H9 (cell line): ENCODE data around the gene ACSBG1. TPM values are rescaled to one million over a fixed set of nuclear protein-coding genes. Genes with fewer than 3 reads are reported as not detected.

Experiments used
- DNase-seq: peaks from one replicate; pipeline ENCODE4 v3.0.0-alpha.2; 2017
- H2AFZ ChIP-seq: one replicate; pipeline ENCODE4 v1.6.1; 2013; ENCODE audit warnings: mild to moderate bottlenecking, low read length, control low read depth, moderate library complexity
- H2AK5ac ChIP-seq: 2 replicates; pipeline ENCODE4 v1.6.1; 2013; ENCODE audit warnings: low read length, control low read depth, mixed read lengths; ENCODE audit not compliant: insufficient read length
- H2BK120ac ChIP-seq: one replicate; pipeline ENCODE4 v1.6.1; 2013; ENCODE audit warnings: low read depth, mild to moderate bottlenecking, low read length, control low read depth, inconsistent platforms; ENCODE audit not compliant: poor library complexity, severe bottlenecking
- H2BK12ac ChIP-seq: 2 replicates; pipeline ENCODE4 v1.6.1; 2013; ENCODE audit warnings: low read length, control low read depth, mixed read lengths, low read depth; ENCODE audit not compliant: insufficient read length
- H2BK15ac ChIP-seq: 2 replicates; pipeline ENCODE4 v1.6.1; 2013; ENCODE audit warnings: low read depth, low read length, control low read depth
- H2BK20ac ChIP-seq: one replicate; pipeline ENCODE4 v1.6.1; 2013; ENCODE audit warnings: low read depth, mild to moderate bottlenecking, low read length, control low read depth, inconsistent platforms; ENCODE audit not compliant: poor library complexity, severe bottlenecking
- H2BK5ac ChIP-seq: 2 replicates; pipeline ENCODE4 v1.6.1; 2013; ENCODE audit warnings: low read length, control low read depth, mixed read lengths; ENCODE audit not compliant: insufficient read length
- H3K14ac ChIP-seq: 2 replicates; pipeline ENCODE4 v1.6.1; 2013; ENCODE audit warnings: low read length, control low read depth; ENCODE audit not compliant: insufficient read depth
- H3K18ac ChIP-seq: 2 replicates; pipeline ENCODE4 v1.6.1; 2013; ENCODE audit warnings: low read depth, mild to moderate bottlenecking, mixed read lengths, low read length, control low read depth; ENCODE audit not compliant: insufficient read length
- H3K23ac ChIP-seq: 2 replicates; pipeline ENCODE4 v1.6.1; 2013; ENCODE audit warnings: low read length, control low read depth, mixed read lengths, low read depth; ENCODE audit not compliant: insufficient read length
- H3K23me2 ChIP-seq: 2 replicates; pipeline ENCODE4 v1.6.1; 2013; ENCODE audit warnings: low read depth, mild to moderate bottlenecking, mixed read lengths, low read length, control low read depth; ENCODE audit not compliant: insufficient read length, poor library complexity, severe bottlenecking
- H3K27ac ChIP-seq: 2 replicates; pipeline ENCODE4 v1.5.1; 2013; ENCODE audit warnings: low read length, control low read depth, mixed read lengths, low read depth; ENCODE audit not compliant: insufficient read length
- H3K27me3 ChIP-seq: 2 replicates; pipeline ENCODE4 v1.6.1; 2013; ENCODE audit warnings: low read length, control low read depth, inconsistent platforms; ENCODE audit not compliant: insufficient read depth
- H3K4ac ChIP-seq: 2 replicates; pipeline ENCODE4 v1.6.1; 2013; ENCODE audit warnings: low read depth, mild to moderate bottlenecking, control low read depth, inconsistent platforms, low read length, moderate library complexity
- H3K4me1 ChIP-seq: 2 replicates; pipeline ENCODE4 v1.6.1; 2013; ENCODE audit warnings: low read length, control low read depth, inconsistent platforms; ENCODE audit not compliant: insufficient read depth
- H3K4me2 ChIP-seq: 2 replicates; pipeline ENCODE4 v1.6.1; 2013; ENCODE audit warnings: low read length, control low read depth, mixed read lengths; ENCODE audit not compliant: insufficient read length, insufficient read depth
- H3K56ac ChIP-seq: 2 replicates; pipeline ENCODE4 v1.6.1; 2013; ENCODE audit warnings: low read depth, mild to moderate bottlenecking, mixed read lengths, low read length, control low read depth; ENCODE audit not compliant: insufficient read length
- H3K79me1 ChIP-seq: 2 replicates; pipeline ENCODE4 v1.6.1; 2013; ENCODE audit warnings: low read depth, mild to moderate bottlenecking, moderate library complexity, low read length, control low read depth, inconsistent platforms; ENCODE audit not compliant: insufficient read depth, poor library complexity, severe bottlenecking
- H3K79me2 ChIP-seq: 2 replicates; pipeline ENCODE4 v1.6.1; 2013; ENCODE audit warnings: low read length, control low read depth, inconsistent platforms; ENCODE audit not compliant: insufficient read depth
- H3K9ac ChIP-seq: 2 replicates; pipeline ENCODE4 v1.6.1; 2013; ENCODE audit warnings: low read length, control low read depth, mixed read lengths; ENCODE audit not compliant: insufficient read length; ENCODE audit errors: extremely low read depth
- H3K9me3 ChIP-seq: one replicate; pipeline ENCODE4 v1.6.1; 2013; ENCODE audit warnings: low read depth, low read length, inconsistent platforms; ENCODE audit not compliant: control insufficient read depth
- H3T11ph ChIP-seq: one replicate; pipeline ENCODE4 v1.6.1; 2013; ENCODE audit warnings: mild to moderate bottlenecking, low read length, control low read depth, inconsistent platforms
- H4K20me1 ChIP-seq: one replicate; pipeline ENCODE4 v1.6.1; 2013; ENCODE audit not compliant: control insufficient read depth, insufficient read length, insufficient read depth
- H4K5ac ChIP-seq: 2 replicates; pipeline ENCODE4 v1.6.1; 2013; ENCODE audit warnings: low read depth, mild to moderate bottlenecking, mixed read lengths, low read length, control low read depth; ENCODE audit not compliant: insufficient read length
- H4K8ac ChIP-seq: replicated peaks from 2 replicates; pipeline ENCODE4 v1.6.1; 2013; ENCODE audit warnings: low read length, control low read depth, mixed read lengths, low read depth; ENCODE audit not compliant: insufficient read length
- H4K91ac ChIP-seq: 2 replicates; pipeline ENCODE4 v1.6.1; 2013; ENCODE audit warnings: low read depth, mild to moderate bottlenecking, moderate library complexity, mixed read lengths, low read length, control low read depth; ENCODE audit not compliant: insufficient read length
- H3K27ac Mint-ChIP-seq, 3 experiments: 2 replicates in 2 of 3; 3 replicates in 1 of 3; pipeline ENCODE4 v1.8.0; 2020 to 2021; ENCODE audit warnings: mixed read lengths in 3 of 3, mild to moderate bottlenecking in 1 of 3, moderate library complexity in 1 of 3
- H3K27me3 Mint-ChIP-seq: 2 replicates; pipeline ENCODE4 v1.8.0; 2021; ENCODE audit warnings: low read depth, mild to moderate bottlenecking, moderate library complexity, mixed read lengths
- H3K36me3 Mint-ChIP-seq, 3 experiments: 2 replicates in 2 of 3; 3 replicates in 1 of 3; pipeline ENCODE4 v1.8.0; 2020 to 2021; ENCODE audit warnings: low read depth in 3 of 3, mixed read lengths in 3 of 3; ENCODE audit not compliant: insufficient read depth in 1 of 3
- H3K4me1 Mint-ChIP-seq, 2 experiments: 2 replicates each; pipeline ENCODE4 v1.8.0; 2020; ENCODE audit warnings: mixed read lengths in 2 of 2
- H3K4me3 Mint-ChIP-seq, 2 experiments: 2 replicates in 1 of 2; 3 replicates in 1 of 2; pipeline ENCODE4 v1.8.0; 2020 to 2021; ENCODE audit warnings: mild to moderate bottlenecking in 2 of 2, mixed read lengths in 2 of 2, moderate library complexity in 1 of 2
- H3K9me3 Mint-ChIP-seq, 2 experiments: 2 replicates in 1 of 2; 3 replicates in 1 of 2; pipeline ENCODE4 v1.8.0; 2020; ENCODE audit warnings: mild to moderate bottlenecking in 2 of 2, mixed read lengths in 2 of 2, moderate library complexity in 1 of 2
- CTCF ChIP-seq: fragments of 200-600 bp; sonication (generic); conservative IDR thresholded peaks from 3 replicates; pipeline ENCODE4 v1.8.0; 2021; ENCODE audit warnings: antibody characterized with exemption, mild to moderate bottlenecking
- WGBS: extraction: QIAGEN DNeasy Blood & Tissue Kit; methylation state at CpG from one replicate; pipeline ENCODE4 v1.1.7; 2013; ENCODE audit warnings: missing lambda C conversion rate, low lambda C conversion rate, mixed read lengths; ENCODE audit not compliant: insufficient read length; ENCODE audit errors: extremely low coverage; 5-methylcytosine and 5-hydroxymethylcytosine counted together
- total RNA-seq: library from RNA; stranded (reverse); gene quantifications from 2 replicates; pipeline ENCODE4 v1.2.1, GENCODE V29; 2021

Gene ACSBG1
- total RNA-seq, 1 experiment from 2014 or later: 2.2 TPM

- no peak overlapping the region for H4K5ac ChIP-seq
- H3K14ac ChIP-seq: no peak overlapping the region
- Mint-ChIP-seq H3K4me3 (no peak overlapping the region), H3K9me3 (no peaks in the 10 kb centered on the region), H3K36me3 (no peaks in the 10 kb centered on the region), H3K4me1 (peaks cover 7 to 12% of the 10 kb centered on the region in 2 experiments; a peak in 3 of 4 replicates), H3K27me3 (peaks cover under 1% of the 10 kb centered on the region; the same call in 1 of the 2 replicates), H3K27ac (peak overlapping the region in 2 of 3 experiments; percentile 1 to 30; a peak in 1 of 7 replicates)
- H3K79me1 ChIP-seq: no peaks in the 10 kb centered on the region
- H2BK120ac ChIP-seq: no peak overlapping the region
- H3K18ac ChIP-seq: no peak overlapping the region
- WGBS: no CpG with 5 or more reads among the region's 3 CpGs
- TF ChIP-seq CTCF: no peak
- H2BK15ac ChIP-seq: no peak overlapping the region
- no peak for DNase-seq
- no peak overlapping the region for H2AFZ ChIP-seq
- no peak overlapping the region for H3K4ac ChIP-seq
- H2BK5ac ChIP-seq: no peak overlapping the region
- H3K27me3 ChIP-seq: no peaks in the 10 kb centered on the region
- no peak overlapping the region for H2BK20ac ChIP-seq
- no peak overlapping the region for H3K27ac ChIP-seq
- no peak overlapping the region for H3T11ph ChIP-seq
- no peak overlapping the region for H4K8ac ChIP-seq
- no peak overlapping the region for H3K4me2 ChIP-seq
- H3K9ac ChIP-seq: no peak overlapping the region
- H3K9me3 ChIP-seq: no peaks in the 10 kb centered on the region
- no peaks in the 10 kb centered on the region for H3K4me1 ChIP-seq
- no peaks in the 10 kb centered on the region for H4K20me1 ChIP-seq
- H3K23me2 ChIP-seq: no peaks in the 10 kb centered on the region
- H2BK12ac ChIP-seq: no peak overlapping the region
- no peak overlapping the region for H4K91ac ChIP-seq
- H2AK5ac ChIP-seq: no peak overlapping the region
- no peak overlapping the region for H3K56ac ChIP-seq
- no peaks in the 10 kb centered on the region for H3K79me2 ChIP-seq
- no peak overlapping the region for H3K23ac ChIP-seq
These were observed 92.0 kb downstream of the ACSBG1 start for GRCh38 chr15:78142332-78142731.
